Ishikawa (cell line): ENCODE measurements around the gene KRT15.

Source experiments
- CEBPB ChIP-seq: IDR thresholded peaks from 2 replicates; pipeline ENCODE4 v1.6.1; 2012
- EP300 ChIP-seq: IDR thresholded peaks from 2 replicates; pipeline ENCODE4 v1.6.1; 2012; ENCODE audit warnings: borderline replicate concordance
- FOXM1 ChIP-seq: IDR thresholded peaks from 2 replicates; pipeline ENCODE4 v1.6.1; 2012; ENCODE audit warnings: low read depth, borderline replicate concordance
- MAX ChIP-seq: IDR thresholded peaks from 2 replicates; pipeline ENCODE4 v1.6.1; 2012
- RAD21 ChIP-seq: IDR thresholded peaks from 2 replicates; pipeline ENCODE4 v1.6.1; 2012; ENCODE audit warnings: low read depth
- TAF1 ChIP-seq: IDR thresholded peaks from 2 replicates; pipeline ENCODE4 v1.6.1; 2012; ENCODE audit warnings: low read depth, mild to moderate bottlenecking
- TCF12 ChIP-seq: IDR thresholded peaks from 2 replicates; pipeline ENCODE4 v1.6.1; 2012; ENCODE audit warnings: low read depth
- ZBTB7A ChIP-seq: IDR thresholded peaks from 2 replicates; pipeline ENCODE4 v1.6.1; 2012; ENCODE audit warnings: low read depth

GRCh38 chr17:41474863-41475262, 43.8 kb downstream of the KRT15 start:
- TF ChIP-seq ZBTB7A (no peak), EP300 (no peak), TAF1 (no peak), TCF12 (no peak), RAD21 (no peak), FOXM1 (no peak), MAX (no peak), CEBPB (no peak)
